Measurements from ENCODE around the gene RIC3.
"Not testable (repeated sequence)": the region's sequence is repeated elsewhere in the genome, so short reads cannot be mapped to it uniquely, and the experiment has no call there.

The RIC3 gene

DNA sequence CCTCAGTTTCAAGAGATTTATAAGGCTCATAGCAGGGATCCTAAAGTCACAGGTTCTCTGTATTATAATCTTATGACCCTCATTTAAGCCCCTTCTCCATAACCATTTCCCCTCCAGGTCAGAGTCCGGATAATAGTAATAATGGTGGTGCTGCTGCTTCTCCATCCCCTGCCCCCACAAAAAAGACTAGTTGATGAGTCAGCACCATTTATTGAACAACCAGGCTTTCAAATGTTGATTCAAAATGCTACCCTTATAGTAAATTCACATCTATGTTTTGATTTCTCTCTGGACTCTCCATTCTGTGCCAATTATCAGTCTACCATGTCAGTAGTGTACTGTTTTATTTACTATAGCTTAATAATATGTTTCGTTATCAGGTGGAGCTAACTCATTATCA is 17.6 kb upstream of the RIC3 start:
- no peak for DNase-seq

DNA sequence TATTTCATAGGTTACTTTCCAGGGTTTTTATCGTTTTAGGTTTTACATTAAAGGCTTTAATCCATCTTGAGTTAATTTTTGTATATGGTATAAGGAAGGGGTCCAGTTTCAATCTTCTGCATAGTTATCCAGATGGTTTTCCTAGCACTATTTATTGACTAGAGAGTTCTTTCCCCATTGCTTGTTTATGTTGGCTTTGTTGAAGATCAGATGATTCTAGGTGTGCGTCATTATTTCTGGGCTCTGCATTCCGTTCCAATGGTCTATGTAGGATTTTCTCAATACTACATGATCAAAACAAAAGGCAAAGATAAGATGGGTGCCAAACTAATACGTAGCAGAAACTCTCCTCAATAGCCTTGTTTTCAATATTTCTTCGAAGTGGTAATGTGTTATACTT is 14.3 kb upstream of the RIC3 start:
- no peak for DNase-seq

DNA sequence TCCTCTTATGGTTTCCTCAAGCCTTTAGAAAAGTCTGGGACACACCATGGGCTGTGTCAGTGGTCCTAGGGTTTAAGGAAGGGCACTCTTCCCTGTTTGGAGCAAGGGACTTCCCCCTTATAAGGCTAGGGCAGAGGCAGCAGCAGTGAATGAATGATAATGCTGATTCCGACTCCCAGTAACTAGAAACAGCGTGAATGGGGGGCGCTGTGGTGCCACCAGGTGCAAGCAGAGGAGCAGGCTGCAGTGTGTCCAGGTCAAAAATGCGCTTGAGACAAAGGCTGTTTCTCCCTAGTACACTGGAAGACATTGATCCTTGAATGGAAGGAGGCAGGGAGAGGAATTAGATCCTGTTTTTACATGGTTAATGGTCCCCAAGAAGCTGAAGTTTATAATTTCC is 11.6 kb upstream of the RIC3 start:
- no peak for DNase-seq

DNA sequence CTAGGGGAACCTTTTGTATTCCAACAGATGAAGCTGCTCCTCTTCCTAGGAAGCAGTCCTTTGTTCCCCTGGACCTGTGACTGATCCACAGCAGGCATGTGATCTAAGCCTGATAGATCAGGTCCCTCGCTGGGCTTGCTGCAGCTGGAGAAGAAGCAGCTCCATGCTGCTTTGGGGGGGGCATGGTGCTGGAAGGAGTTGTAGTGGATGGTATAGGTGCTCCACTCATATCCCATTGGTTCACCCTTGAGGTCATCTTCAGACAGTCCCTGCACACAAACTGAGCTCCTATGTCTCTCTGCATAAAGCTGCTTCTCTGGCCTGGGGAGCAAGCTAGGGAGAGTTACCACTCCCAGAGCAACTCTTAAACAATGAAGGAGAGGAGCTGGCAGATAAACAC is 9.5 kb upstream of the RIC3 start:
- no peak for DNase-seq

DNA sequence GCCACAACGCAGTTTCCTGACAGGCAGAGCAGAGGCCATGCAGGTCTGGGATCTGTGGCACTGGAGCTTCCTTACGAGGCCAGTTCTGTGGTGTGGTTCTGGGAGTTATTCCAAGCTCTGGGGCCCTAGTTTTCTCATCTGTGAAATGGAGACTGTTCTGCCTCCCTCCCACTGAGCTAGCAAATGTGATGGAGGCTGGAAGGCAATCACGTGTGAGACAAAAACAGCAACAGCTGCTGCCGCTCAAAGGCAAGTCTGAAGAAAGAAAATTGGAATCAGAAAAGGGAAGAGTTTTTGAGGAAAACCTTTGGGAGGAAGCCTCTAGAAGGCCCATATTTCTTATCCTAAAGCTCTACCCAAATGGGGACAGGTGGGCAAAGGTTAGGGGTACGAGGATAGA is 8.3 kb upstream of the RIC3 start:
- DNase-seq, result no peak

DNA sequence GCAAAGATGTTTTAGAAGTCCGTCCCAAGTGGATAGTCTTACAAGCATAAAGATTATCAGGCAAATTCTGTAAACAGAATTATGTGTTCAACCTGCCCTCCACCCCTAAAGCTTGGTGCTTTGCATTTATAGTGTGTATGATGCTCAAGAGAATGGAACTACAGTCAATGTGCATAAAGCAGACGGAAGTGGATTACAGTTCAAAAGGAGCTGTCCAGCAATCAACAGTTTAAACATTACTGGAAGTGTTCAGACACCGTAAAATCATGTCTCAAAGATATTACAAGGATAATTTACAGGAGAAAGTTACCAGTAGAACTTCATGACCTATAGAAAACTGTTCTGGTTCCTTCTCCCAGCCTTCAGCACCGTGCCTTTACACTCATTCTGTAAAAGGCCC is 1.0 kb downstream of the RIC3 start:
- DNase-seq, result peak in 1 of 2 experiments; percentile 8

DNA sequence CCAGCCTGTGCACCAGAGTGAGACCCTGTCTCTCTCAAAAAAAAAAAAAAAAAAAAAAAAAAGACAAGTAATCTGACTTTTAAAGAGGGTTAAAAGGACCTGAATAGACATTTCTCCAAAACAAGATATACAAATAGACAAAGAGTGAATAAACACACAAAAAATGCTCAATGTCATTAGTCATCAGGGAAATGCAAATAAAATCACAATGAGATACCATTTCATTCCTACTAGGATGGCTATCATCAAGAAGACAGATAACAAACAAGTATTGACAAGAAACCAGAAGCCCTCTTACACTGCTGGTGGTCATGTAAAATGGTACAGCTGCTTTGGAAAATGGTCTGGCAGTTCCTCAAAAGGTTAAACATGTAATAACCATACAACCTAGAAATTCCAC is 4.1 kb downstream of the RIC3 start:
- DNase-seq, result no peak

DNA sequence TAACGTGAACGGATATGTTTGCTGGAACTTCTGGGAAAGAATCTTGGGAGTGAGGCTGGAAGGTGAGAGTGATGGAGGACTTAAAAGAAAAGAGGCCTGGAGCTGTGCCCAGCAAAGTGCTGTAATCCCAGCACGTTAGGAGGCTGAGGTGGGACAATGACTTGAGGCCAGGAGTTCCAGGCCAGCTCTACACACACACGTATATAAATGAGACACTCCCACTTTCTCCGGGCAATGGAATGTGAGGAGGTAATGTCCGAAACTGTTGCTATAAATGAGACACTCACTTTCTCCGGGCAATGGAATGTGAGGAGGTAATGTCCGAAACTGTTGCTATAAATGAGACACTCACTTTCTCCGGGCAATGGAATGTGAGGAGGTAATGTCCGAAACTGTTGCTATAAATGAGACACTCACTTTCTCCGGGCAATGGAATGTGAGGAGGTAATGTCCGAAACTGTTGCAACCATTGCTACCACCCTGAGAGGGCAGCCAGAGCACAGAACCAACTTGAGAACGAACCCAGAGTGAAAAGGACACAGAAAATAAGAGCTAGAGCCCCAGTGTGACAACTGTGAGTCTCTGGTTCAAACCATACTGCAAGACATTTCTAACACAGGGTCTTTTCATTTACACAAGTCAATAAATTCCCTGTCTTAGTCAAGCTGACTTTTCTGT is 7.1 kb downstream of the RIC3 start:
- not testable (repeated sequence) for DNase-seq

DNA sequence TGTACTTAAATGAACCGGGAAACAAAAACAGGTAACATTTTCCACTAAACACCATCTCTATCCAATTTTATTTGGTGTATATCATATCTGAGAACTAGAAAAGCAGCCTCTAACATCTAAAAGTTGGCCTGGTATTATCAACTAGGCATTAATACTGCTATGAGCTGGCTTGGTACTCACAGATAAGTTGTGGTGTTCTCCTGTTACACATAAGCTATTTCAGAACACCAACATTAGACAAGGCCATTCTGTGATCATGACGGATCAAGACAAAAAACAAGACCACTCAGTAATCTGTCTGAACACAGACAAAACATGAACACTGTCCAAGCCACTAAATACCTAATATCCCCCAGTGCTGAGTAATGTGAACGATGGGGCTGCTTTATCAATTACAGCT is 11.9 kb downstream of the RIC3 start:
- no peak for DNase-seq

DNA sequence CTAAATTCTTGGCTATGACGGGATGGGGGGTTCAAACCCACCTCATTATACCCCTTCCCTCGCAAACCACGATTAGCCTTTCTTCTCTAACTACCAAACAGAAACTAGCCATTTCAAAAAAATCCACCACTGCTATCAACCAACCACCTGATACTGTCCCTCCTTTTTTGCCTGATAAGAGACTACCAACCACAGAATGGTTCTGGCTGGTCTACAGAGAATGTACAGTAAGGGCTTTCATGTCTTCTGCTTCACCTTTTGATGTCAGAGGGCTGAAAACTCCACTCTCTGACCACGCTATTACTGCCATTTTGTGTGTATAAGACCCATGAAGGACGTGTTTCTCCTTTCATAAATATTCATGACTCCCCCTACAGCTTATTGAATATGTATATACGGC is 19.1 kb downstream of the RIC3 start:
- no peak for DNase-seq

DNA sequence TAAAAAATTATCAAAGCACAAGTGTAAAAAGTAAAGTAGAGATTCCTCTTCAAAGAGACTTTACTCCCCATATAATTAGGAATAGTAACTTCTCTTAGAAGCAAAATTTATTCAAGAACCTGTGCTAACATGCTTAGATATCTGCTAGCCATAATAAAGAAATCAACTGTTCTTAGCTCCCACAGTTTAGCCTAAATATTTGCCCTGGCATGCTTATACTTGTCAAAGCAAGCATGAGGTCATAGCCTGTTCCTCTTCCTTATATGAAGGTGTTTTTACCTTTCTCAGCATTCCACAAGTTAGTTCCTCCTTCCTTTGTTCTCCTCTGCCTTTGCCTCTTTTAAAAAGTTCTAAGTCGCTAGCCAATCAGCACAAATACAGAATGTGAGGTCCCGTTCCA is 30.3 kb downstream of the RIC3 start:
- DNase-seq, result no peak

DNA sequence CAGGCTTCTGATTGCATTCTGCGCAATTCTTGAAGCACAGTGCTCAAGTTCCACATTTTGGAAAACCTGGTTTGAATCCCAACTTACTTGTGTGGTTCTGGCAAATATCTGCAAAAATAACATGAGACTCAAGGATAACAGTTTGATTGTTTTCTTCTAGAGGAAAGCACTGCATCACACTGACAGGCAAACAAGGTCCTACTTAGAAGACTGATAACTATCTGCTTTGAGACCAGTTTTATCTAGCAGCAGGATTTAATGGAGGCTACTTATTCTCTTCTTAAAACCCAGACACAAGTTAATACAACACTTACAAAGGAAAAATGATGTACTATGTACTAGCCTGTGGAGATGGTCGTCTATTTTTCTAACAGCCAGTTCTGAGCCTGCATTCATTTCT is 41.4 kb downstream of the RIC3 start:
- DNase-seq, result no peak

DNA sequence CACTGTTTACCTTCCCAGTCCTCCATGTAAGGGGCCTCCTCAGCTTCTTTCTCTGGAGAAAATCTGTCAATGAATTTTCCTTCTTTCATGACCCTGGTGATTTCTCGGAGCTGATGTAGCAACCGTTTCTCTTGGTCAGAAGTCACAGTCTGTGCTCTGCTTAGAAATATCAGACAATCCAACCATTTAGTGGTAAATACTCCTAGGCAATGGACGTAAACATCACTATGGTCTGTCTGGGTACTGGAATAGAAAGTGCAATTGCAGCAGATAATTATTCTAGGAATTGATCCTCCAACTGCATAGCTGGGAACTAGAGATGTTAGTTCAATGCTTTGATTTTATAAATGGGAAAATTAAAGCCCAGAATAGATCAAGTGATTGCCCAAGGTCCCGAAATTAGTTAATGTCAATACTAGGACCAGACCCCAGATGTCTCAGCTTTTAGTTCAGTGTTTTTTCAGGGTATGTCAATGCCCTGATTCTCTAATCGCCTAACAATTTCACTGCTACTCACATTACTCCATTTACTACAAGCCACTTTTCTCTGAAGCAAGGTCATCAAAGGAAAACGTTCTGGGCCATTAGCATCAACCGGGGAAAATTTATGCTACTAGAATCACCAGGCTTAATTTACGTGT is 42.1 kb downstream of the RIC3 start:
- no peak for DNase-seq

DNA sequence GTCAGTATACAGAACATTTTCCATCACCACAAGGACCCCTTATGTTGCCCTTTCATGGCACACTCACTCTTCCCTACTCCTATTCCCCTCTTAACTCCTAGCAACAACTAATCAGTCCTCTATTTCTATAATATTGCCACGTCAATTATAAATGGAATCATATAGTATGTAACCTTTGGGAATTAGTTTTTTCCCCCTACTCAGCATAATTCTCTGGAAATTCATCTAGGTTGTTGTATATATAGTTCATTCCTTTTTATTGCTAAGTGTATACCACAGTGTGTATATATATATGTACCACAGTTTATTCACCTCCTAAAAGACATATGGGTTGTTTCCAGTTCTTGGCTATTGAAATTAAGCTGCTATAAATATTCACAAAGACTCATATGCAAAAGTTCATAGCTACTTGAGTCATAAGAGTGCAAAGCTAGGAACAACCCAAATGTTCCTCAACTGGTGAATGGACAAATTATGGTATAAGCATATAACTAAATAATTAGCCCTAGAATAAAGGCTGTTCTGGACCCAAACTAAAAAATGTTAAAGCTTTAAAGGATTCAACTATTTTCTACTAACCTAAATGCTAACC is 46.6 kb downstream of the RIC3 start:
- no peak for DNase-seq

DNA sequence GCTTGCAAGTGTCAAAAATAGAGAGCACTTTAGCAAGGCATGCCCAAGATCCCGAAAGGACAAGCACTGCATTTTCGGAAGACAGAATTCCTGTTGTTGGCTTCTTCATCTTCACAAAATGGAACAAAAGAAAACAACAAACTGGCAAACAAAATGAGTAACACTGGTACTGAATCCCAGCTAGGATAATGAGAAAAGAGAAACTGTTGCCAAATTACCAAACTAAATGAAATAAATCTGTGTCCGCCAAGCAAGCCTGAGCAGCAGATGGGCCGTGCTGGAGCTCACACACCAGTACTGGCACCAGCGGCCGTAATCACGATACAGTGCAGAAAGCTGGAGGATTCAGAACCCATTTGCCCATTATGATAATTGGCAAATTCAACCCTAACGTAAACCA is 57.2 kb downstream of the RIC3 start:
- no peak for DNase-seq

DNA sequence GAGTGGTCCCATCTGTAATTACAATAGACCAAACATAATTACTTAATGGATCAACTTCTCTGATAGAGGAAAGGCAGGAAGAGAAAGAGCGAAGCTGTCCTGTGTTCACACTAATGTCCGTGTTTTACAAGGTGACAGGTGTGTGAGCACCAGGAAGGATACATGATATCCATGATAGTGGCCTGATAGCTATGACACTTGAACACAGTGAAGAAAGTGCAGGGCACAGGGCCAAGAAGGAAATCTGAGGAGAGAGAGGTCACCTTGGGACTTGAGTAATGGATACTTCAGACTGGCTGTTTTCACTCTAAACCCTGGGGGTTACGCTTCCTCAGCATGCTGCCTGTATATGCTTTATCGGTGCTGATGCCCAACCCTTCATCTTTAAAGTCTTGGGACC is 58.4 kb downstream of the RIC3 start:
- DNase-seq, result no peak

DNA sequence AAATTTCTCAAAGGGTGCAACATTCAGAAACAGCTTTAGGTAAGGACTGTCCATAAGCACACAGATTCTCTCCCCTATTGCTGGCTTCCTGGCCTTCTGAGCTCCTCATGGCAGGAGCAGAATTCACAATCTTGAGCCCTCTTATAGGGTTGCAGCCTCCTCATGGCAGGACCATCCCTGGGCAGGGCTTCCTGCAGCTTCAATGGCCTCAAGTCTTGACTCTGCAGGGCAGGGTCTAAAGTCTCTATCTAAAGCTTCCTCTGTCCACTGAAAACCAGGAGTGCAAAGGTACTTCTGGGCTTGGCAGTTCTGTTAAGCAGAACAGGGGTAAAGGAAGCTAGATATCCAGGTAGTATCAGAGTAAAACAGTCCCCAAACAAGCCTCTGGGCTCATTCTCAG is 59.1 kb downstream of the RIC3 start:
- no peak for DNase-seq

DNA sequence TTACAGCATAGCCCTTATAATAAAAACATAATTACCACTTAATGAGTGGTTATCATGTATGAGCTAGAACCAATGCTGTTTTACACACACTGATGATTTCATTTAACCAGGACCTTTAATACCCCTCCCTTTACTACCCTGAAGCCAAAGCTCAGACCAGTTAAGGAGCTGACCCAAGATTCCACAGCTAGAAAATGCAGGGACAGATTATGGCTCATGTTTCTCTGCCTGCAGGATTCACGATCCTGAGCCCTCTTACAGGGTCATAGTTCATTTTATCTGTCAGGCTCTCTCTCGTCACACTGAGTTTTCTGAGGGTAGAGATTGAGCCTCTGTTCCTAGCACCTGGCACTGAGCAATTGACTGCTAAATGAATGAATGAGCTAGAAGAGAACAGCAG is 60.4 kb downstream of the RIC3 start:
- DNase-seq, result peak in 1 of 2 experiments; percentile 50

DNA sequence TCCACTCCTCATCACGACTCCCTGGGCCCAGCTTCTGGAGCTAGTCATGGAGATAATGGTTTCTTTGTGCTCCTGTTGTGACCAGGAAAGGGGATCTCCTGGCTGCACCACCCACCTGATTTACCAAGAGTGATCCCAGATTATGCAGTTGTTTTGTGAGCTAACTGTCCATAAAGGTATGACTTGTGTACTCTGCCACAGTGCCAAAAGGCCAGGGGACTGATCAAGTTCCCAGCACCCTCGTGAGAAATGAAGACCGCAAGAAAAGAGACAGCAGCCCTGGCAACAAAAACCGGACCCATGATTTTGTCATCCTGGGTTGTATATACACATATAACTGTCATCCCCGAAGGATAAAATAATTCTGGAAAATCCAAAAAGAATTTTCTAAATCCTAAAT is 61.2 kb downstream of the RIC3 start:
- no peak for DNase-seq

DNA sequence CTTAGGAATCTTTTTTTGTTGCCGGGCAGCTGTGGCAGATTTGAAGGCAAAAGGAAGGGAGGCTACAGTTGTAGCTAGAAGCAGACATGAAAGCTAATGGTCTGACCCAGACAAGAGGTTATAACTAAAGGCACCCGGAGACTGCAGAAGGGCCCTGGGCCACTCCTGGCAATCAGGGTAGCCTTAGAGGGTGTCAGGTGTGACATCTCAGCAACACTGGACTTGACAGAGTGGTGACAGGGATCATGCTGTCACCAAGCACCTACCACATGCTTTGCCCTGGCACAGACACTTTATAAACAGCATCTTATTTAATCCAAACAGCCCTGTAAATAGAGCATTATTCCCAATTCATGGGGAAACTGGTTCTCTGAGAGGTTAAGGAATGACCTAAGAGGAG is 62.1 kb downstream of the RIC3 start:
- no peak for DNase-seq

DNA sequence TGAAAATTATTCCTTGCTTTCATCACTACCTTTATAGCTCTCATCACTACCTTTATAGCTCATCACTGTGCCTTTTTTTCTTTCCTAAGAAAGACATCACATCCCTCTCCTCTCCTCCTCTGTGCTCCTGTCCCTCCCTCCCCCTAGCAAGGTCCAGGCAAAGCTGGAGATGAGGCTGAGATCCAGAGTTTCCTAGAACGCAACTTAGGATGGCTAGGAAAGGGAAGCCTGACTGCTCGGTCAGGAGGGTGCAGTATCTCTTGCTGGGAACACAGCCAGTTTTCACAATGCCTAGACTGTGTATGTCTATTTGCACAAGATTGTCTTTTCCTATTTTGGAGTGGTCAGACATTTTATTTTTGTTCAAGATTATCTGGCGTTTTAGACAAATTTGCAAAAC is 63.2 kb downstream of the RIC3 start:
- no peak for DNase-seq

DNA sequence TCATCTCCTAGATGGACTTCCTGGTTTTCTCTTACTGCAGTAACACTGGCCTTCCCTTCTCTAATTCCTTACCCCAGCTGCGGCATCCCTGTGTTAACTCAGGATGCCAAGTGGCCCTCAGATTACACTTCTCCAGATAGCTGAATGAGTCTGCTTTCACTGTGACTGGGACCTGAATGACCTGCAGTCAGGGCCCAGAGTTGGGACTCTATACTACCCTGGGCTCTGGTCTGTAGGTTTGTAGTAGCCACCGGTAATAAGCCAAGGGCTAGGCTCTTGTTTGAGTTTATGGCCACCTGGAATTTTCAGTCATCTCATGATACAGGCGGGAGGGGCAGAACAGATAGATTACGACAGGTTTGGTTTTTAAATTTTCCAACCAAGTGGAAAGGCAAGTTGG is 63.7 kb downstream of the RIC3 start:
- DNase-seq, result no peak

DNA sequence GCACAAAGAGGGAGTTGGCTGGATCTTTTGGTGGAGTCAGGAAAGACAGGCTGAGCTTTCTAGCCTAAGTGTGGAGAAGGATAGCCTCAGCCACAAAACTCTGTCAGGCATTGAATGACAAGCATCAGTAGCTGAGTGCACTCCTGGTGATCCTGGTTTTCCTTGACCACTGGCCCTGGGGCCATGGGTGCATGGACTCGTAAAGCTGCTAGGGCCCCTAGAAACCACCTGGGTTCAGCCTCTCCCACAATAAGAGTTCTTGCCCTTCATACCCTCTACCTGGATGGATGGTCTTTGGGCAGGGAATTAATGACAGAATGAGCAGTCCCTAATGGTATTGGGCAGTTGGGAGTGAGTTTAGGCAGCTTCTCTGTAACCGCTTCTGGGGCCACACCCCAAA is 64.9 kb downstream of the RIC3 start:
- no peak for DNase-seq

DNA sequence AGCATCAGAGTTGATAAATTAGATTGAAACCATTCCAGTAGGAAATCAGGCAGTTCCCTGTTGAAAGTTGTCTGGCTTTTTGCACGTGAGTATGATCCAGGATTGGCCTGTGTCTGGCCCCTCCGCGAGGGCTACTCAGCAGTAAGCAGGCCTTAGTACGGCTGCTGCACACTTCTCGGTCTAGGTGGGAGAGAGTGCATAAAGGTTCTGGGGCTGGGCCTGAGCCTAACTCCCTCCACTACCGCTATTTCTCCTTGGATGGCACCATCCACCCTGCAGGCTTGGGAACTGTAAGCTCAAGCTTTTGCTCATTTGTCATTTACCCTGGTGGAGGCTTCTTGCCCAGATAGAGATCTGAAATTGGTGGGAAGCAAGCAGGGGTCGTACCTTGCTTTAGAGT is 65.9 kb downstream of the RIC3 start:
- no peak for DNase-seq
